ENCODE results near the gene JMJD8. TPM values are rescaled to one million over a fixed set of nuclear protein-coding genes. Genes with fewer than 3 reads are reported as not detected.

JMJD8 gene
- total RNA-seq, 2 donors from 2014 or later, result 40.7 to 72.1 TPM

- no peak for TF ChIP-seq CTCF (IDR thresholded peaks at IDR 0.05)
- peak within 1 kb of the TSS; percentile 86 for H3K27ac ChIP-seq
- intact Hi-C loops (cut with DNase I), result no loop called here
- no peaks in the 10 kb centered on the region for H3K9me3 ChIP-seq
- peak; percentile 91 for DNase-seq
- no peaks in the 10 kb centered on the region for H3K27me3 ChIP-seq
- H3K4me3 ChIP-seq, result peak within 1 kb of the TSS; percentile 87
- peaks cover 15% of the 10 kb centered on the region for H3K4me1 ChIP-seq
- peak within 1 kb of the TSS; percentile 95 to 97 for H3K9ac ChIP-seq (ENCODE audit: low read depth in 2 of 2, low read length in 2 of 2)
- H3K36me3 ChIP-seq, result no peaks in the 10 kb centered on the region
Observed at GRCh38 chr16:641326-642188, 42.6 kb downstream of the JMJD8 start, which contains the start of gene MCRIP2. Gene MCRIP2, plus strand, starts transcription at chr16:641828. Its CDS starts 164 bp downstream, at chr16:641992.

DNA sequence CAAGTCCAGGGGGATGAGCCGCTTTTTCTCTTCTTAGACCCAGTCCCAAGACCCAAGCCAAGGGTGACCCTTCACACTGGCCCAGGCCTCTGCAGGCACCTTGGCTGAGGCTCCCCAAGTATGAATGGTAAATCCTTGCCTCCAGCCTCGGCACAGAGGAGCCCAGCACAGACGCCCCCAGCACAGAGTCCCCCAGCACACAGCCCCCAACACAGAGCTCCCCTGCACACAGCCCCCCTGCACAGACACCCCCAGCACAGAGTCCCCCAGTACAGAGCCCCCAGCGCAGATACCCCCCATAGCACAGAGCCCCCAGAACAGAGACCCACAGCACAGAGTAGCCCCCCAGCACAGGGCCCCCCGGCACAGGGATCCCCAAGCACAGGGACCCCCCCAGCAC is 43.5 kb downstream of the JMJD8 start:
- intact Hi-C loops (cut with DNase I), result no loop called here
- H3K9ac ChIP-seq (ENCODE audit: low read depth in 2 of 2, low read length in 2 of 2), result peak overlapping the region; percentile 84 to 97
- H3K36me3 ChIP-seq, result no peaks in the 10 kb centered on the region
- no peak for DNase-seq
- H3K4me1 ChIP-seq, result peaks cover 10% of the 10 kb centered on the region
- H3K27ac ChIP-seq, result no peak overlapping the region
- H3K9me3 ChIP-seq, result no peaks in the 10 kb centered on the region
- no peak overlapping the region for H3K4me3 ChIP-seq
- no peak for TF ChIP-seq CTCF (IDR thresholded peaks at IDR 0.05)
- no peaks in the 10 kb centered on the region for H3K27me3 ChIP-seq

DNA sequence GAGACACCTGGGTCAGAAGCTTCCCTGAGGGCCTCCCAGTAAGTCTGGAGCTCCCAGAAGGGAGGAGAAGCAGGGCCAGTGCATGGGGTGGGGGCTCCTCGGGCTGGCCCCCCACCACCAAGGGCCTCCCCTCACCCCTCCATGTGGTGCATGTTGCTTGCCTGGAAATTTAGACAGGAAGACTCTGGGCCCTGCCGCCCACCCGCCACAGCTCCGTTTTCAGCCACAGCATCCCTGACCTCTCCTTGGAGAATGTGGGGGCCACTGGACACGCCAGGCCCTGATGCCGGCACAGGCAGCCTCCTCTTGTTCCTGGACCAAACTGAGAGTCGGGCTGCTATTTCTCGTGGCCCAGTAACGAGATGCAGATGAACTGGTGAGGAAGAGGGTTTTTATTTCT is 45.3 kb downstream of the JMJD8 start:
- peaks cover 17% of the 10 kb centered on the region for H3K4me1 ChIP-seq
- no peak for DNase-seq
- intact Hi-C loops (cut with DNase I), result no loop called here
- no peak overlapping the region for H3K9ac ChIP-seq (ENCODE audit: low read depth in 2 of 2, low read length in 2 of 2)
- no peak overlapping the region for H3K27ac ChIP-seq
- H3K27me3 ChIP-seq, result no peaks in the 10 kb centered on the region
- TF ChIP-seq CTCF (IDR thresholded peaks at IDR 0.05), result no peak
- no peaks in the 10 kb centered on the region for H3K9me3 ChIP-seq
- no peaks in the 10 kb centered on the region for H3K36me3 ChIP-seq
- H3K4me3 ChIP-seq, result no peak overlapping the region

DNA sequence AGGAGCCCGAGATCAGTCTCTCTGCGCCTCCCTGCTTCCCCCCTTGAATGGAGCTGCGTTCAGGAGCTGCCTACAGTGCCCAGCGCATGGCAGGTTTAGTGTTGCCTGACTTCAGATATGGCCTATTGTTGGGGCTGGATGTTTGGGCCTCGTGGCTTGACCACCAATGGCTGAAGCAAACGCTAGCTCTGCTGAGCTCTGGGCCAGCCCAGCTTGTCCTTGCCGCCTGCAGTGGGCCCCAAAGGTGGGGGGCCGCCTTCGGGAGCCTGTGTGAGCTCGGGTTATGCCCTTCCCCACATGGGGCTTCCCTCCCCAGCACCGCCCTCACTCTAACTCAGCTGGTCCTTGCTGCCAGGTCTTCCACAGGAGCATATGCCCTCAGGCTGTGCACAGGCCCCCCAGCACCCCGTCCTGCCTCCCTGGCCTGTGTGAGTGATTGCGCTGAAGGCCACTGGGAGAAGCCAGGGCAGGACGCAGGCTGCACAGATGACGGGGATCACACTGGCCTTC is 46.0 kb downstream of the JMJD8 start:
- H3K4me3 ChIP-seq, result peak overlapping the region; percentile 30
- no peaks in the 10 kb centered on the region for H3K36me3 ChIP-seq
- peaks cover 12% of the 10 kb centered on the region for H3K4me1 ChIP-seq
- H3K27me3 ChIP-seq, result no peaks in the 10 kb centered on the region
- intact Hi-C loops (cut with DNase I), result no loop called here
- no peaks in the 10 kb centered on the region for H3K9me3 ChIP-seq
- no peak for DNase-seq
- no peak for TF ChIP-seq CTCF (IDR thresholded peaks at IDR 0.05)
- H3K9ac ChIP-seq (ENCODE audit: low read depth in 2 of 2, low read length in 2 of 2), result peak overlapping the region in 1 of 2 donors; percentile 19
- no peak overlapping the region for H3K27ac ChIP-seq

- peak overlapping the region; percentile 94 for H3K27ac ChIP-seq
- peak overlapping the region; percentile 57 to 92 for H3K9ac ChIP-seq (ENCODE audit: low read depth in 2 of 2, low read length in 2 of 2)
- no peaks in the 10 kb centered on the region for H3K36me3 ChIP-seq
- H3K9me3 ChIP-seq, result no peaks in the 10 kb centered on the region
- intact Hi-C loops (cut with DNase I), result no loop called here
- peaks cover 6% of the 10 kb centered on the region for H3K4me1 ChIP-seq
- peak; percentile 95 for DNase-seq
- no peak for TF ChIP-seq CTCF (IDR thresholded peaks at IDR 0.05)
- H3K4me3 ChIP-seq, result peak overlapping the region; percentile 87
- H3K27me3 ChIP-seq, result no peaks in the 10 kb centered on the region
Observed at GRCh38 chr16:637081-638018, 46.8 kb downstream of the JMJD8 start.
